ENCODE results near the gene HTR3B. TPM values are rescaled to one million over a fixed set of nuclear protein-coding genes. Genes with fewer than 3 reads are reported as not detected.
A peak's percentile ranks its signal among the peaks of the same experiment; 100 is the strongest.

Gene HTR3B
- total and polyA plus RNA-seq, 2 experiments from 2014 or later, result 0.42 to 0.77 TPM

- TF ChIP-seq EZH2 (IDR thresholded peaks at IDR 0.05; ENCODE audit: borderline replicate concordance) (no peak), EZH2phosphoT487 (IDR thresholded peaks at IDR 0.05; ENCODE audit: low read depth, severe bottlenecking, unreplicated experiment) (no peak)
- TF ChIP-seq, protein P1, sequence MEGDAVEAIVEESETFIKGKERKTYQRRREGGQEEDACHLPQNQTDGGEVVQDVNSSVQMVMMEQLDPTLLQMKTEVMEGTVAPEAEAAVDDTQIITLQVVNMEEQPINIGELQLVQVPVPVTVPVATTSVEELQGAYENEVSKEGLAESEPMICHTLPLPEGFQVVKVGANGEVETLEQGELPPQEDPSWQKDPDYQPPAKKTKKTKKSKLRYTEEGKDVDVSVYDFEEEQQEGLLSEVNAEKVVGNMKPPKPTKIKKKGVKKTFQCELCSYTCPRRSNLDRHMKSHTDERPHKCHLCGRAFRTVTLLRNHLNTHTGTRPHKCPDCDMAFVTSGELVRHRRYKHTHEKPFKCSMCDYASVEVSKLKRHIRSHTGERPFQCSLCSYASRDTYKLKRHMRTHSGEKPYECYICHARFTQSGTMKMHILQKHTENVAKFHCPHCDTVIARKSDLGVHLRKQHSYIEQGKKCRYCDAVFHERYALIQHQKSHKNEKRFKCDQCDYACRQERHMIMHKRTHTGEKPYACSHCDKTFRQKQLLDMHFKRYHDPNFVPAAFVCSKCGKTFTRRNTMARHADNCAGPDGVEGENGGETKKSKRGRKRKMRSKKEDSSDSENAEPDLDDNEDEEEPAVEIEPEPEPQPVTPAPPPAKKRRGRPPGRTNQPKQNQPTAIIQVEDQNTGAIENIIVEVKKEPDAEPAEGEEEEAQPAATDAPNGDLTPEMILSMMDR (IDR thresholded peaks at IDR 0.05; ENCODE audit: poor library complexity), result no peak
- H3K4me3 ChIP-seq, result no peak overlapping the region
- no peak overlapping the region for H3K27ac ChIP-seq
- no peak overlapping the region for H3K4me2 ChIP-seq
- DNase-seq (ENCODE audit: low spot score), result no peak
- no peaks in the 10 kb centered on the region for H3K36me3 ChIP-seq (replicated peaks; ENCODE audit: insufficient read depth, low read depth)
- H3K9me2 ChIP-seq (replicated peaks; ENCODE audit: insufficient read depth), result no peaks in the 10 kb centered on the region
- H3K27me3 ChIP-seq, result no peaks in the 10 kb centered on the region
- no peaks in the 10 kb centered on the region for H3K4me1 ChIP-seq (ENCODE audit: insufficient read depth)
- no peaks in the 10 kb centered on the region for H3K79me2 ChIP-seq
- H2AFZ ChIP-seq, result no peak overlapping the region
- no peaks in the 10 kb centered on the region for H3K9me3 ChIP-seq (ENCODE audit: low read depth)
- WGBS (ENCODE audit: low lambda C conversion rate, missing lambda C conversion rate), result 75% methylated on average over 9 of the region's 9 CpGs
- no peaks in the 10 kb centered on the region for H4K20me1 ChIP-seq (ENCODE audit: insufficient read depth, poor library complexity, severe bottlenecking)
Measured at GRCh38 chr11:113894421-113894996, 10.1 kb upstream of the HTR3B start.

DNA sequence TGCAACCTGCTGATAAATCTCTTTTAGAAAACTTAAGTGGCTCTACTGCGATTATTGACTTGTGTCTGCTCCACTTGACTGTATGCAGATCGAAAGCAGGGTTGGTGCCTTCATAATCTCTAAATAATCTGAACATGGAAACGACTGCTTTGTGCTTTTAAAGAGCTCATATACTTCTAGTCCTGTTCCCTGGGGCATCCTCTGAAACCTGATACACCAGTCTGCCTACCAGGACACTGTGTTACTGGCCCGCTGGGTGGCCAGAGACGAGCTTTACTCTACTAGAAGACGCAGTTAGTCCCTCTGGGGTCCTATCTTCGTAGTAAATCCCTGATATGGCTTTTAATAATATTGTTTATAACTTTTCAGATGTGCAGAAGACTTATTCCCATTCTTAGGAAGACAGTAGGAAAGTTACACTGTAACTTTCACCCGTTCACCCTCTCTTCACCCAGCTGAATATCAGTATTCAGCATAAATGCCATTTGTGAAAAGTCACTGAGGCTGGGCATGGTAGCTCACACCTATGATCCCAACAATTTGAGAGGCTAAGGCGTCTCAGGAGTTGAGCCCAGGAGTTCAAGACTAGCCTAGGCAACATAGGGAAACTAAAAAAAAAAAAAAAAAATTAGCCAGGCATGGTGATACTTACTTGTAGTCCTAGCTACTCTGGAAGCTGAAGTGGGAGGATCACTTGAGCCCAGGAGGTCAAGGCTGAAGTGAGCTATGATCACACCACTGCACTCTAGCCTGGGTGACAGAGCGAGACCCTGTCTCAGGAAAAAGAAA, 9.0 kb upstream of the HTR3B start:
- no peaks in the 10 kb centered on the region for H3K4me1 ChIP-seq (ENCODE audit: insufficient read depth)
- no peak overlapping the region for H2AFZ ChIP-seq
- no peaks in the 10 kb centered on the region for H3K27me3 ChIP-seq
- no peaks in the 10 kb centered on the region for H3K9me3 ChIP-seq (ENCODE audit: low read depth)
- no peaks in the 10 kb centered on the region for H3K79me2 ChIP-seq
- H3K36me3 ChIP-seq (replicated peaks; ENCODE audit: insufficient read depth, low read depth), result no peaks in the 10 kb centered on the region
- H3K27ac ChIP-seq, result no peak overlapping the region
- no peak for DNase-seq (ENCODE audit: low spot score)
- H3K4me2 ChIP-seq, result no peak overlapping the region
- H4K20me1 ChIP-seq (ENCODE audit: insufficient read depth, poor library complexity, severe bottlenecking), result no peaks in the 10 kb centered on the region
- H3K9me2 ChIP-seq (replicated peaks; ENCODE audit: insufficient read depth), result no peaks in the 10 kb centered on the region
- no peak overlapping the region for H3K4me3 ChIP-seq
- WGBS (ENCODE audit: low lambda C conversion rate, missing lambda C conversion rate), result 40% methylated on average over 10 of the region's 10 CpGs
- TF ChIP-seq EZH2 (IDR thresholded peaks at IDR 0.05; ENCODE audit: borderline replicate concordance), result no peak
- no peak for TF ChIP-seq EZH2phosphoT487 (IDR thresholded peaks at IDR 0.05; ENCODE audit: low read depth, severe bottlenecking, unreplicated experiment)
- TF ChIP-seq, protein P1 (IDR thresholded peaks at IDR 0.05; ENCODE audit: poor library complexity), result no peak

DNA sequence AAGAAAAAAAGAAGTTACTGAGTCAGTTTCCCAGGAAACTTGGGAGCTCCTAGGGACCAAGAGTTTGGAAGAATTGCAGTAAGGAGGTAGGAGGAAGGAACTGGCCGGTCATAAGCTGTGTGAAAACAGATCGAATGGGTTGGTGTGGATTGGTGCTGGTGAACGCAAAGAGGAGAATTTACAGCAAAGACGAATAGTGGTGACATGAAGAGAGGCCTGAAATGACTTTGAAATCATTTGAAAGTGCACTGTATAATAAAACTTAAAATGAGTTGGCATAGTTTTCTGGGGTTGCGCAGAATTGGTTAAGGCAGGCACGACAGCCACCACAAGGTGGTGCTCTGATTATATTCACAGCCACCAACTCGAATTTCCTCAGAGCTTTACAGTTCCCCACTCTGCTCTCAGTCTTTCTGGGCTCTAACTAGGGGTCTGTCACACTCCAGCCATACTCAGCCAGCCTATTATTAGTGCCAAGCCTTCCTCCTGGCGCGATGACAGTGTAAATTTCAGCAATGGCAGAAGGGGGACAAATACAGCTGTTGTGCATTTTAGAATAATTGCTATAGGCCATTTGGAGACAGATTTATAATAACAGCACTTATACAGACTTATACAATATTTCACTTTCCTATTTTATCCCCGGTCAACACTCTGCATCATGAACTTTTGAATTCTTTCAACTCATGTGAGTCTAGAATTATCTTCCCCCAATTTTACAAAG, 8.3 kb upstream of the HTR3B start:
- 30% methylated on average over 10 of the region's 10 CpGs for WGBS (ENCODE audit: low lambda C conversion rate, missing lambda C conversion rate)
- no peak overlapping the region for H3K27ac ChIP-seq
- H3K9me2 ChIP-seq (replicated peaks; ENCODE audit: insufficient read depth), result no peaks in the 10 kb centered on the region
- H3K27me3 ChIP-seq, result no peaks in the 10 kb centered on the region
- no peak overlapping the region for H2AFZ ChIP-seq
- no peaks in the 10 kb centered on the region for H3K79me2 ChIP-seq
- no peaks in the 10 kb centered on the region for H3K36me3 ChIP-seq (replicated peaks; ENCODE audit: insufficient read depth, low read depth)
- H3K4me2 ChIP-seq, result no peak overlapping the region
- no peak overlapping the region for H3K4me3 ChIP-seq
- H3K4me1 ChIP-seq (ENCODE audit: insufficient read depth), result no peaks in the 10 kb centered on the region
- DNase-seq (ENCODE audit: low spot score), result peak; percentile 63
- no peaks in the 10 kb centered on the region for H3K9me3 ChIP-seq (ENCODE audit: low read depth)
- TF ChIP-seq, protein P1 (IDR thresholded peaks at IDR 0.05; ENCODE audit: poor library complexity), result peak; percentile 78
- TF ChIP-seq EZH2 (IDR thresholded peaks at IDR 0.05; ENCODE audit: borderline replicate concordance) (no peak), EZH2phosphoT487 (IDR thresholded peaks at IDR 0.05; ENCODE audit: low read depth, severe bottlenecking, unreplicated experiment) (no peak)
- no peaks in the 10 kb centered on the region for H4K20me1 ChIP-seq (ENCODE audit: insufficient read depth, poor library complexity, severe bottlenecking)

Measured in hepatocyte (in vitro differentiated cells).